ENCODE measurements around the gene BTBD6.
A peak's percentile ranks its signal among the peaks of the same experiment; 100 is the strongest.

The BTBD6 gene

DNA sequence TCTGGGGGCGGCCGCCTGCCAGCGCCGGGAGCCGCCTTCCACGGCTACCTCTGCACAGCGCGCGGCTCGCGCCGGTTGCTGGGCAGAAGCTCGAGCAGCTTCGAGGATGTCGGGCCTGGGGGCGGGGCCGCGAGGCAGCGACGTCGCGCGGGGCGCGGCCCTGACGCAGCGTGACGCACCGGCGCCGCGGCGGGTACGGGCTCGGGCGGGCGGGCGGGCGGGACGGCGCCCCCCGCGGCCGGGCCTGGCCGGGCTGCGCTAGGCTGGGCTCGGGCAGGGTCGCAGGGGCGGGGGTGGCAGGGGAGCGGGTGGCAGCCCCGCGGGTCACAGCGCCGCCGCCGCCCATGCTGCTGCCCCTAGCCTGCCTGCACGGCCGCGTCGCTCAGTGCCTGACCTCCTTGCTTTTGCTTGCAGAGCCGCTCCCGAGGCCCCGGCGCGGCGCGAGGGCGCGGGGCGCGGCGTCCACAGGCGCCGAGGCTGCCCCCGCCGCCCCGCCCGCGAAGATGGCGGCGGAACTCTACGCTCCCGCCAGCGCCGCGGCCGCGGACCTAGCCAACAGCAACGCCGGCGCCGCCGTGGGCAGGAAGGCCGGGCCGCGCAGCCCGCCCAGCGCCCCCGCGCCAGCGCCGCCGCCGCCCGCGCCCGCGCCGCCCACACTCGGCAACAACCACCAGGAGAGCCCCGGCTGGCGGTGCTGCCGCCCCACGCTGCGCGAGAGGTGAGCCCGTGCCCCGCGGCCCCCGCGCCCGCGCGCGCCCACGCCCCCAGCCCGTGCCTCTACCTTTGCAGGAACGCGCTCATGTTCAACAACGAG, at the start of gene BTBD6:
TSS of gene BTBD6 (plus strand) at position 166 of the 814 bp plus-strand sequence. CDS start at position 345, 179 bp downstream.
- DNase-seq = peak; percentile 93

DNA sequence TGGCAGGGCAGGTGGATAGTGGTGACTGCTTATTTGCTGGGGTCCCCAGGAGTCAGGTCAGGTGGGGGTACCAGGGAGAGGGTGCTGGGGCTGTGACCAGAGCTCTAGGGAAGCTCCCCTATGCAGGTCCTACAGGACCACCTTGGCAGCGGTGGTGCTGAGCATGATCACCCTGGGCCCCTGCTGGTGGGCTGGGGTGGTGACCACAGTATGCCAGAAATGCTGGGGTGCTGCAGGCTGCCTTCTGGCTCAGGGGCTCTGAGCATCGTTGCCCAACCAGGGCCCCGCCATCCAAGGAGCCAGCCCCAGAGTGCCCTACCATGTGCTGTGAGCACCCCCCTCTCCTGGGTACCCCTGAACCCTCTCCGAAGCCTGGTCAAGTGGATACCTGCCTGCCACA, 49.7 kb upstream of the BTBD6 start:
- DNase-seq = no peak

DNA sequence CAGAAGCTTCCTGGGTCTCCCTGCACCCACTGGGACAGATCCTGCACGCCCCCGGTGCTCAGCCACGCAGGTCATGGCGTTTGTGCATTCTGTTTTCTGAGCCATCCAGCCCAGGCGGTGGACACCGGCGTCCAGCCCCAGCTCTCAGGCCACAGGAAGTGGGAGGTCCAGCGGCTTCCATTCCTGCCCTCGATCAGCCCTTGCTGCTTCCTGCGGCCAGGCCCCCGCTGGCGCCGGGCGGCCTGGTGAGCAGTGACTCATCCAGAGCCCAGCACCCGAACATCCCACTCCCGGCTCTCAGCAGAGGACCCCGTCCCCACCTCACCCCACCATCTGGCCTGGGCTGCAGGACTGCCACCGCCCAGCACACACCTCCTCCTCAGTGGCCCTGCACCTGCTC, 49.2 kb upstream of the BTBD6 start:
- no peak for DNase-seq

- no peak for DNase-seq
Observed at GRCh38 chr14:105200074-105200473, 48.3 kb upstream of the BTBD6 start.

DNA sequence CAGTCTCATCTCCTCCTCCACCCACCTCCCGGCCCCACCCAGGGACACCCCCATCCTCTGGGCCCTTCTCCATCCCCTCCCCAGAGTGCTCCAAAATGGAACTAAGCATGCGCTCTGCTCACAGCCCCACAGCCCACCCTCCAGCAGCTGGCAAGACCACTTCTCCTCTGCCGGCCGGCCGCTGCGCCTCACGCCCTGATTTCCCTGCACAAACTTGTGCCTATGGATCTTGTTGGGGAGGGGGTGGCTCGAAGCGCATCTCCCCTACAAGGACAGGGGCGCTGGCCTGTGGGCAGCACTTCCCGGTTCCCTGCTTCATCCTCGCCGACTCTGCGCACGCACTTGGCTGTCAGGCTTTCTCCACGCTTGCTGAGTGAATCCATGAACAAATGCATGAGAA, 47.7 kb upstream of the BTBD6 start:
- DNase-seq = no peak

- no peak for DNase-seq
Observed at GRCh38 chr14:105201156-105201924, 47.0 kb upstream of the BTBD6 start.

DNA sequence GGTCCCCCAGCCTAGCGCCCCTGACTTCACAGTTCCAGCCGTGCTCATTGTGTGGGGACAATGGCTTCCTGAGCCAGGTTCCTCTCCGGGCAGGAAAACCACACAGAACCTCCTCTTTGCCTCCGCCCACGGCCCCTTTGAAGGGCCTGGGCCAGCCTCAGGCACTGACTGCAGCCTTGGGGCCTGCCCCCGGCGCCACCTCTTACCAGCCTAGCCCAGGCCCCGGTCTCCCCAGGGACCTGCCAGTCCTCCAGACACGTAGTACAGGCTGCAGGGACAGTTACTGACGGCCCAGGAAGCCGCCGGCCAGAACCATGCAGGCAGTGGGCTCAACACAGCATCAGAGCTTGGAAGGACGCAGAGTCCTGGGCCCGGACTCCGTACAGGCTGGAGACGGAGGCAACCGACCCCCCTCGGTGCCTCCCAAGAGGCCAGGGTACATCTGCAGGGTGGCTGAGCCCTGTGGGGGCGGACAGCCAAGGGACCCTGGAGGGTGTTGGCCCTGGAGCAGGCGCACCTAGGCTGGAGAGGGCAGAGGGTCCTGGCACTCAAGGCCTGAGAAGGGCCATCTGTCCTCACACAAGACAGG, 46.3 kb upstream of the BTBD6 start:
- no peak for DNase-seq

- DNase-seq = peak; percentile 87
Observed at GRCh38 chr14:105203057-105203531, 45.2 kb upstream of the BTBD6 start.

GRCh38 chr14:105203701-105204100, 44.6 kb upstream of the BTBD6 start:
- DNase-seq = no peak

- DNase-seq = no peak
Observed at GRCh38 chr14:105204206-105204930, 44.0 kb upstream of the BTBD6 start.

- DNase-seq = no peak
Observed at GRCh38 chr14:105204931-105205672, 43.2 kb upstream of the BTBD6 start.

DNA sequence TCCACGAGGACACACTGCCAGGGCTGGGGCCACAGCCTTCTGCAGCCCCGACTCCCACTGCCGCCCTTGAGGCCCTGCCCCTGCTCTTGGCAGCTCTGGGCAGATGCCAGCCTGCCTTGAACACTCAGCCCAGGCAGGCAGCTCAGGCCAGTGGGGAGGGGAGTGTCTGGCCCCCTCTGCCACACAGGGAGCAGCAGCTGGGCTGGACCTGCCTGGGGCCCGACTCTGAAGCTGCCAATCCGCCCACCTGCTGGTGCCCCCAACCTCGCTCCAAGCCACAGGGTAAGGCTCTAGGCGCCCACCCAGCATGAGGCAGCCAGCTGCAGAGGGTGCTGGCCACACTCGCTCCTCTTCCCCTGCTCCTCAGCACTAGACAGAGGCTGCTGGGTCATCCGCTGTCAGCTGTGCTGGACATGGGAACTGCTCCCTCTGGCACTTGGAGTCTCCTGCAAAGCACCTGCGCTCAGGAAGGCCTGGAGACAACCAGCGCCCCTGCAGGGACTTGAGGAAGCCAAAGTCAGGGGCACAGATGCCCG, 42.6 kb upstream of the BTBD6 start:
- DNase-seq = no peak

DNA sequence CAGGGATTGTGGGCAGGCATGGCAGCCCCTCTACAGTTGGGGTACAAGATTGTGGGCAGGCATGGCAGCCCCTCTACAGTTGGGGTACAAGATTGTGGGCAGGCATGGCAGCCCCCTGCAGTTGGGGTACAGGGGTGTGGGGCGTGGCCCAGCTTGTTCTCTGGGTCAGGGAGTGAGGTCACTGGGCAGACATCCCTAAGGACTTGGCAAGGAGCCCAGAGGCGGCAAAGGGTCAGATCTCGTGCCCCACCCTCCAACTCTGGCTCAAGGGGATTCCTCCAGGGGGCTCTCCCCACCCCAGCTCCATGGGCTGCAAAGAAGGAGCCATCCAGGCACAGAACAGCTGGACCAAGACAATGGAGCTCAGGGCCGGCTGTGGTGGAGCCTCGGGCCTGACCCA, 41.5 kb upstream of the BTBD6 start:
- no peak for DNase-seq

- no peak for DNase-seq
Observed at GRCh38 chr14:105207460-105207901, 40.9 kb upstream of the BTBD6 start.

- DNase-seq = no peak
Observed at GRCh38 chr14:105207996-105208737, 40.2 kb upstream of the BTBD6 start.

DNA sequence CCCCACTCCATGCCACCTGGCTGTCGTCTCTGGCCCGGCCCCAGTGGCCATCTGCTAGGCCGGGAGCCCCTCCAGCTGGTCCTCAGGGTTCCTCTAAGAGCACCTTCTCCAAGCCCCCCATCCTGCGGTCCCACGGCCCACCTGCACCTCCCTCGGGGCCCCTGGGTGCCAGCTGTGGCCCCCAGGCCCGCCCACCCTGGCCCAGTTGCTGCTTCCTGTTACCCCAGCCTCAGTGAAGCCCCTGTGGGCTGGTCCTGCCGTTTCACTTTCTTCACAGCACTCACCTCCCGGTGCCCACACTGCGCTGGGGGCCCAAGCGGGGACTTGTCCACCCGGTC, 39.6 kb upstream of the BTBD6 start:
- DNase-seq = no peak

DNA sequence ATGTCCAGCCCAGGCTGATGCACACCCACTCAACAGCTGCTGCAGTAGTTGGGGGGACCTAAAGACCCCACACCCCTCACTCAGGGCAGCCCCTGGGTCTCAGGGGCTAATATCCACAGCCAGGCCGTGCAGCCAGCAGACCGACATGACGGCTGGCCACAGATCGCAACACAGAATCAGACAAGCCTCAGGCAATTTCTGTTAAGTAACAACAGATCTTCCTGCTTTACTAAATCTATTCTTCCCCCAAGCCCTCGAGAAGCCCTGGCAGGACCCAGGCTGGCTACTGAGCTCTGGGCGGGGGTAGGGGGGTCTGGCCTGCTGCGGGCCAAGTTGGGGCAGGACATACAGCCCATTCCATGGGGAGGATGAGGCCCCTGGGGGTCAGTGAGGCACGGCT, 39.2 kb upstream of the BTBD6 start:
- DNase-seq = no peak

DNA sequence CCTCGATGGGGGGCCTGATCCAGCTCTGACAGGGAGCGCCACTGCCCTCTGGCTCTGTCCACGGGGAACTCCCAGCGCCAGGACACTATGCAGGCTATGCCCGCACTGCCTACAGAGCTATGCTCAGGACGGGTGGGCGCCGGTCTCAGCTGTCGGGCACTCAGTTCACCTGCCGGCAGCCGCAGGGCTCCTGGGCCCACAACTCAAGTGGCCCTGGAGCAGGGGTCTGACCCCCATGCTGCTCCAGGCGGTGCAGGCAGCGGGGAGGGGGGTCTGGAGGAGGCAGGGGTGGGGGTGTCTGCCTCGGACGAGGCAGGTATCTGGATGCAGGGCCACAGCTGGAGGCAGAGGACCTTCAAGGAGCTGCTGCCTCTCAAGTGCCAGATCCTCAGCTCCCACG, 38.7 kb upstream of the BTBD6 start:
- no peak for DNase-seq

DNA sequence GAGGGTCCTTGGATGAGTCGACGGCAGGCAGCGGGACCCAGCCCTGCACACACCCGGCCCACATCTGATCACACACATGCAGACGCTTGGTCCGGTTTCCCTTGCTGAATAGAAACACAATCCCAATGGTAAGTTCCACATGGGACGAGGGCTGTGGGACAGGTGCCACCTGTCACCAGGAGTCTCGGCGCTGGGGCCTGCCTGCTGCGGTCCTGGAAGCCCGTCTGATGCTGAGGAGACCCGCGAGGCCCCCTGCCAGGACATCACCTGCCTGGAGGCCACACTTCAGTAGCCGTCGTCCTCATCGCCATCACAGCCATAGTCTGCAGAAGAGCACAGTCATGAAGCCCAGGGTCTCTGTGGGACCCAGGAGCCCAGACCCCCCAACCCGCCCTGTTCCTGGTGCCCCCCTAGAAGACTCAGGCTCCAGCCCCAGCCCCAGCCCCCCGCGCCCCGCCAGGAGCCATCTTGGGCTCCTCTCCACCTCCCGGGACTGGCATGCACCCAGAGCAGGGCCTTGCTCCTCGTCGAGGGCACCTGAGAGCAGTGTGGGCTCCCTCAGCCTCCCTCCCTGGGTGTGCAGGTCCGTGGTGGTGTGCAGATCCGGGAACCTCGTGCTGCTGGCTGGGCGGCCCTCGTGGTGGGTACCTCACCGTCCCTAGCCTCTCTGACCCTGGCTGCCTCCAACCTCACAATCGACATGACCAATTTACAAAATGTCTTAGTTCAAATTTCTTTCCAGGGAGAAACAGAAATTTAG, 37.9 kb upstream of the BTBD6 start:
- no peak for DNase-seq

DNA sequence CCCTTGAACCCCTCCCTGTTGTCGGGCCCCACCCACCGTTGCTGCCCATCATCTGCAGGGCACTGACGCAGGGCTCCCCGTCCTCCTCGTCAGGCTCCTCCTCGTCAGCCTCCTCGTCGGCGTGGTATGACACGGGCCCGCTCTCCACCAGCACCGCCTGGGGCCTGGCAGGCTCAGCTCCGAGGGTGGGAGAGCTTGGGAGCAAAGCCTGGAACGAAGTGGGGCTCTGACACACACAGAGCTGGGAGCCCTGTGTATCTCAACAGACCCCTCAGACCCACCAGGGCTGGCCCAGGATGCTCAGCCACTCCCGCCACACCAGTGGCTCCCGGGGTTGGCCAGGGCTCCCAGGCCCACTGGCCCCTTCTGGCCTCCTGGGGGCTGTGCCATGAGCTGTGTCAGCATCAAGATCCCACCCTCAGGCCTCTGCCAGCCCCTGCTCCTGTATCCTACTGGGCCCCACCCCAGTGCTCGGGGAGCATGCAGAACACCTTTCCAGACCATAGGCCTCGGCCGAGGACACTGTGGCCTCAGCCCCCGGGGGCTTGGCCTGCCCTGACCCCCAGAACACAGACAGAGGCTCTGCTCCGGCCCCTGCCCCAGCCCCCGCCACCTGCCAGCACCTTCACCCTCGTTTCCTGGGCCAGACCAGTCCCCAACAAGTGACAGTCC, 37.1 kb upstream of the BTBD6 start:
- DNase-seq = no peak

Measured in activated CD8-positive, alpha-beta memory T cell treated with anti-CD3 and anti-CD28 coated beads for 24 hours (primary cell).